Activated naive CD4-positive, alpha-beta T cell treated with anti-CD3 and anti-CD28 coated beads for 36 hours (primary cell): Measurements from ENCODE around the gene PROM2. TPM values are rescaled to one million over a fixed set of nuclear protein-coding genes. Genes with fewer than 3 reads are reported as not detected.

Source experiments
- CTCF ChIA-PET: fragments of 350-600 bp; sonication (Branson Sonifier 250); formaldehyde crosslinking; loops from one replicate; lab custom pipeline; 2021; ENCODE audit warnings: antibody characterized with exemption; lab: Charles Lee
- DNase-seq: peaks from one replicate; pipeline ENCODE4 v3.0.0-alpha.2; 2020
- H3K27ac Mint-ChIP-seq: one replicate; pipeline ENCODE4 v1.8.0; 2021; ENCODE audit warnings: mild to moderate bottlenecking, mixed read lengths
- H3K27me3 Mint-ChIP-seq: one replicate; pipeline ENCODE4 v1.8.0; 2021; ENCODE audit warnings: low read depth, mixed read lengths
- H3K36me3 Mint-ChIP-seq: one replicate; pipeline ENCODE4 v1.8.0; 2021; ENCODE audit warnings: low read depth, mixed read lengths
- H3K4me1 Mint-ChIP-seq: one replicate; pipeline ENCODE4 v1.8.0; 2021; ENCODE audit warnings: low read depth, mixed read lengths
- H3K4me3 Mint-ChIP-seq: one replicate; pipeline ENCODE4 v1.8.0; 2021; ENCODE audit warnings: mild to moderate bottlenecking, moderate library complexity, mixed read lengths
- H3K9me3 Mint-ChIP-seq: one replicate; pipeline ENCODE4 v1.8.0; 2021; ENCODE audit warnings: mixed read lengths
- intact Hi-C: fragments of 100-400 bp; cut with micrococcal nuclease; formaldehyde crosslinking; loops from one replicate; pipeline ENCODE4 v1.15.1; 2023
- total RNA-seq, 2 experiments: library from RNA; stranded (reverse); gene quantifications; one replicate each; pipeline ENCODE4 v1.2.3, GENCODE V29; 2021

Gene PROM2
- total RNA-seq, 2 experiments from 2014 or later: 0.45 to 0.89 TPM

GRCh38 chr2:95305380-95306061 lies 31.3 kb downstream of the PROM2 start:
- CTCF ChIA-PET: no interaction called here
- Mint-ChIP-seq H3K4me1 (no peaks in the 10 kb centered on the region), H3K4me3 (no peak overlapping the region), H3K9me3 (no peaks in the 10 kb centered on the region), H3K27ac (no peak overlapping the region), H3K27me3 (peaks cover 2% of the 10 kb centered on the region), H3K36me3 (no peaks in the 10 kb centered on the region)
- intact Hi-C loops: no loop called here
- DNase-seq: no peak

- Mint-ChIP-seq H3K36me3 (no peaks in the 10 kb centered on the region), H3K9me3 (no peaks in the 10 kb centered on the region), H3K4me3 (no peak overlapping the region), H3K27me3 (peaks cover 2% of the 10 kb centered on the region), H3K4me1 (no peaks in the 10 kb centered on the region), H3K27ac (no peak overlapping the region)
- DNase-seq: no peak
- intact Hi-C loops: no loop called here
- CTCF ChIA-PET: no interaction called here
Observed at GRCh38 chr2:95306336-95306895, 32.2 kb downstream of the PROM2 start.

- Mint-ChIP-seq H3K36me3 (no peaks in the 10 kb centered on the region), H3K27ac (no peak overlapping the region), H3K27me3 (peaks cover 2% of the 10 kb centered on the region), H3K9me3 (no peaks in the 10 kb centered on the region), H3K4me3 (no peak overlapping the region), H3K4me1 (no peaks in the 10 kb centered on the region)
- DNase-seq: no peak
- intact Hi-C loops: no loop called here
- CTCF ChIA-PET: no interaction called here
Observed at GRCh38 chr2:95307036-95307435, 32.8 kb downstream of the PROM2 start.

GRCh38 chr2:95307878-95308277 lies 33.6 kb downstream of the PROM2 start:
- no peak for DNase-seq
- H3K9me3 Mint-ChIP-seq: no peaks in the 10 kb centered on the region
- CTCF ChIA-PET: no interaction called here
- H3K27me3 Mint-ChIP-seq: peaks cover 2% of the 10 kb centered on the region
- H3K4me3 Mint-ChIP-seq: no peak overlapping the region
- intact Hi-C loops: no loop called here
- no peaks in the 10 kb centered on the region for H3K36me3 Mint-ChIP-seq
- H3K27ac Mint-ChIP-seq: no peak overlapping the region
- H3K4me1 Mint-ChIP-seq: no peaks in the 10 kb centered on the region

- intact Hi-C loops: no loop called here
- Mint-ChIP-seq H3K27ac (no peak overlapping the region), H3K36me3 (no peaks in the 10 kb centered on the region), H3K4me1 (no peaks in the 10 kb centered on the region), H3K27me3 (peaks cover 1% of the 10 kb centered on the region), H3K9me3 (no peaks in the 10 kb centered on the region), H3K4me3 (no peak overlapping the region)
- CTCF ChIA-PET: no interaction called here
- DNase-seq: no peak
Observed at GRCh38 chr2:95308426-95308990, 34.3 kb downstream of the PROM2 start.

- Mint-ChIP-seq H3K4me1 (no peaks in the 10 kb centered on the region), H3K27me3 (no peaks in the 10 kb centered on the region), H3K27ac (no peak overlapping the region), H3K9me3 (no peaks in the 10 kb centered on the region), H3K4me3 (no peak overlapping the region), H3K36me3 (no peaks in the 10 kb centered on the region)
- CTCF ChIA-PET: no interaction called here
- no peak for DNase-seq
- intact Hi-C loops: no loop called here
Observed at GRCh38 chr2:95309599-95309998, 35.4 kb downstream of the PROM2 start.

GRCh38 chr2:95310216-95310615 lies 36.0 kb downstream of the PROM2 start:
- intact Hi-C loops: no loop called here
- H3K27ac Mint-ChIP-seq: no peak overlapping the region
- H3K9me3 Mint-ChIP-seq: no peaks in the 10 kb centered on the region
- H3K27me3 Mint-ChIP-seq: peaks cover 2% of the 10 kb centered on the region
- no peaks in the 10 kb centered on the region for H3K36me3 Mint-ChIP-seq
- no peak overlapping the region for H3K4me3 Mint-ChIP-seq
- CTCF ChIA-PET: no interaction called here
- no peak for DNase-seq
- no peaks in the 10 kb centered on the region for H3K4me1 Mint-ChIP-seq

GRCh38 chr2:95310651-95311050 lies 36.4 kb downstream of the PROM2 start:
- DNase-seq: no peak
- Mint-ChIP-seq H3K36me3 (no peaks in the 10 kb centered on the region), H3K4me1 (no peaks in the 10 kb centered on the region), H3K4me3 (no peak overlapping the region), H3K27ac (no peak overlapping the region), H3K9me3 (no peaks in the 10 kb centered on the region), H3K27me3 (peaks cover 2% of the 10 kb centered on the region)
- CTCF ChIA-PET: no interaction called here
- intact Hi-C loops: no loop called here

- Mint-ChIP-seq H3K27me3 (peaks cover 2% of the 10 kb centered on the region), H3K4me3 (no peak overlapping the region), H3K36me3 (no peaks in the 10 kb centered on the region), H3K9me3 (no peaks in the 10 kb centered on the region), H3K4me1 (no peaks in the 10 kb centered on the region), H3K27ac (no peak overlapping the region)
- intact Hi-C loops: no loop called here
- no peak for DNase-seq
- CTCF ChIA-PET: no interaction called here
Observed at GRCh38 chr2:95311815-95312542, 37.7 kb downstream of the PROM2 start.

- no peak for DNase-seq
- H3K27me3 Mint-ChIP-seq: peaks cover 2% of the 10 kb centered on the region
- no peaks in the 10 kb centered on the region for H3K36me3 Mint-ChIP-seq
- H3K4me1 Mint-ChIP-seq: no peaks in the 10 kb centered on the region
- H3K4me3 Mint-ChIP-seq: no peak overlapping the region
- no peaks in the 10 kb centered on the region for H3K9me3 Mint-ChIP-seq
- H3K27ac Mint-ChIP-seq: no peak overlapping the region
- CTCF ChIA-PET: no interaction called here
- intact Hi-C loops: no loop called here
Observed at GRCh38 chr2:95312543-95313201, 38.4 kb downstream of the PROM2 start.

- Mint-ChIP-seq H3K9me3 (no peaks in the 10 kb centered on the region), H3K27ac (no peak overlapping the region), H3K4me1 (no peaks in the 10 kb centered on the region), H3K36me3 (no peaks in the 10 kb centered on the region), H3K4me3 (no peak overlapping the region), H3K27me3 (peaks cover 2% of the 10 kb centered on the region)
- intact Hi-C loops: no loop called here
- CTCF ChIA-PET: no interaction called here
- no peak for DNase-seq
Observed at GRCh38 chr2:95313296-95314131, 39.3 kb downstream of the PROM2 start.

GRCh38 chr2:95314598-95314963 lies 40.3 kb downstream of the PROM2 start:
- Mint-ChIP-seq H3K4me3 (no peak overlapping the region), H3K27me3 (peaks cover 2% of the 10 kb centered on the region), H3K27ac (no peak overlapping the region), H3K9me3 (no peaks in the 10 kb centered on the region), H3K4me1 (no peaks in the 10 kb centered on the region), H3K36me3 (no peaks in the 10 kb centered on the region)
- intact Hi-C loops: no loop called here
- CTCF ChIA-PET: no interaction called here
- DNase-seq: no peak
